ENCODE data around the gene RNF13.

DNA sequence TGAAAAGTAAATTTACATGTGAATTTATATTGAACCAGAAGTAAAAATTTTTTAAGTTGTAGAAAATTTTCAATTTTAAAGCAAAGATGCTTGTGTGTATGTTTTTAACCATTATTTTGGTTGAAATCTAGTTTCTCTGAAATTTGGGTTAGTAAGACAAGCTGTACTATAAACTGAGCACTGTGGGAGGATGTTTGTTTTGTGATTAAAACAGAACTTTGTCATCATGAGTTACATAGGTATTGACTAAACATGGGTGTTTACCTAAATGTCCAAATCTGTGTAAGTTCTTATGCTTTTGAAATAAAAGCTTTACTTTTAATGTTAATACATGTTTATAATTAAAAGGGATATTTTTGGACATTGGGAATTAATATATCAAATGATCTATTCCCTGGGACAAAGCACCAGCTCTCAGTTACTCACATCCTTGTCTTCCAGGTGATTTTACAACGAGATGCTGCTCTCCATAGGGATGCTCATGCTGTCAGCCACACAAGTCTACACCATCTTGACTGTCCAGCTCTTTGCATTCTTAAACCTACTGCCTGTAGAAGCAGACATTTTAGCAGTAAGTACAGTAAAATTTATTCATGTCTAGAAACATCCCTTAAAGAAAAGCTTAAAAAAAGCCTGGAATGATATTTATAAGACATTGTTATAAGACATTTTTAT, 32.7 kb downstream of the RNF13 start:
- TF ChIP-seq, protein P1, sequence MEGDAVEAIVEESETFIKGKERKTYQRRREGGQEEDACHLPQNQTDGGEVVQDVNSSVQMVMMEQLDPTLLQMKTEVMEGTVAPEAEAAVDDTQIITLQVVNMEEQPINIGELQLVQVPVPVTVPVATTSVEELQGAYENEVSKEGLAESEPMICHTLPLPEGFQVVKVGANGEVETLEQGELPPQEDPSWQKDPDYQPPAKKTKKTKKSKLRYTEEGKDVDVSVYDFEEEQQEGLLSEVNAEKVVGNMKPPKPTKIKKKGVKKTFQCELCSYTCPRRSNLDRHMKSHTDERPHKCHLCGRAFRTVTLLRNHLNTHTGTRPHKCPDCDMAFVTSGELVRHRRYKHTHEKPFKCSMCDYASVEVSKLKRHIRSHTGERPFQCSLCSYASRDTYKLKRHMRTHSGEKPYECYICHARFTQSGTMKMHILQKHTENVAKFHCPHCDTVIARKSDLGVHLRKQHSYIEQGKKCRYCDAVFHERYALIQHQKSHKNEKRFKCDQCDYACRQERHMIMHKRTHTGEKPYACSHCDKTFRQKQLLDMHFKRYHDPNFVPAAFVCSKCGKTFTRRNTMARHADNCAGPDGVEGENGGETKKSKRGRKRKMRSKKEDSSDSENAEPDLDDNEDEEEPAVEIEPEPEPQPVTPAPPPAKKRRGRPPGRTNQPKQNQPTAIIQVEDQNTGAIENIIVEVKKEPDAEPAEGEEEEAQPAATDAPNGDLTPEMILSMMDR (IDR thresholded peaks at IDR 0.05), result no peak
- no peak for TF ChIP-seq POLR2AphosphoS5 (IDR thresholded peaks at IDR 0.05)

All from prostate gland (tissue), 2 donors.